HG03378 (cell line): Measurements from ENCODE around the gene TBX4.
"Not testable (repeated sequence)": the region's sequence is repeated elsewhere in the genome, so short reads cannot be mapped to it uniquely, and the experiment has no call there.

ENCODE experiments used
- ATAC-seq: cut with Tn5 transposase; IDR thresholded peaks from one replicate; pipeline ENCODE4 v1.9.1; 2021; ENCODE audit warnings: mild to moderate bottlenecking, moderate library complexity; ENCODE audit not compliant: unreplicated experiment

TBX4 gene

GRCh38 chr17:61427567-61427966 is 24.7 kb upstream of the TBX4 start:
- ATAC-seq, result no peak

- ATAC-seq, result no peak
These were observed 22.9 kb upstream of the TBX4 start for GRCh38 chr17:61429274-61429673.

- ATAC-seq, result not testable (repeated sequence)
These were observed 22.4 kb upstream of the TBX4 start for GRCh38 chr17:61429831-61430230.

GRCh38 chr17:61431594-61432311 is 20.5 kb upstream of the TBX4 start:
- no peak for ATAC-seq

GRCh38 chr17:61436273-61436672 is 15.9 kb upstream of the TBX4 start:
- ATAC-seq, result no peak

GRCh38 chr17:61436995-61437704 is 15.1 kb upstream of the TBX4 start:
- no peak for ATAC-seq

- ATAC-seq, result no peak
These were observed 11.5 kb upstream of the TBX4 start for GRCh38 chr17:61440697-61441096.

- ATAC-seq, result not testable (repeated sequence)
These were observed 10.7 kb upstream of the TBX4 start for GRCh38 chr17:61441507-61441906.

- no peak for ATAC-seq
These were observed 10.0 kb upstream of the TBX4 start for GRCh38 chr17:61442136-61442775.

- ATAC-seq, result no peak
These were observed 9.2 kb upstream of the TBX4 start for GRCh38 chr17:61442878-61443474.

GRCh38 chr17:61443475-61443882 is 8.7 kb upstream of the TBX4 start:
- ATAC-seq, result no peak

- ATAC-seq, result no peak
These were observed 8.1 kb upstream of the TBX4 start for GRCh38 chr17:61444075-61444474.

GRCh38 chr17:61444831-61445230 is 7.4 kb upstream of the TBX4 start:
- ATAC-seq, result no peak

- ATAC-seq, result no peak
These were observed 4.9 kb upstream of the TBX4 start for GRCh38 chr17:61447358-61447757.

GRCh38 chr17:61448042-61448441 is 4.2 kb upstream of the TBX4 start:
- ATAC-seq, result no peak

- not testable (repeated sequence) for ATAC-seq
These were observed 3.1 kb upstream of the TBX4 start for GRCh38 chr17:61449140-61449539.

GRCh38 chr17:61449707-61450640 is 2.2 kb upstream of the TBX4 start:
- no peak for ATAC-seq

- no peak for ATAC-seq
These were observed 1.3 kb upstream of the TBX4 start for GRCh38 chr17:61450641-61451537.

GRCh38 chr17:61451538-61452300 is 503 bp upstream of the TBX4 start:
- no peak for ATAC-seq
